ENCODE results near the gene HSF4.

HSF4 gene

DNA sequence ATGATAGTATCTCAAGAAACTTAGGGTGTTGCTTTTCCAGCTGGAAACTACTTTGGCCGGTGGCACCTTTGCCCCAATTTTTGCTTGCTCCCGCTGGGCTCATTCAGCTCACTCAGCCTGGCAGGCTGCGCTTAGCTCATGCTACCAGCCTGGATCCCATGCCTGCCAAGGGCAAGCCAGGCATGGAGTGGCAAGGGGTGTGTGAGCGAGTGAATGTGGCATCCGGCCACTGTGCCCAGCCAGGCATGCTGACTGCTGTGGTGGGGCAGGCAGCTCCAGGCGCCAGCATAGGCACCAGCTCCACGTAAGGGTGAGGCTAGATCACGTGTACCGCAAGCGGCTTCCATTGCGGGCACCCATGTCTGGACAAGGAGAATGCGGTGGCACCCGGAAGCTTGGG, 23.2 kb upstream of the HSF4 start:
- H3K9me3 Mint-ChIP-seq = no peaks in the 10 kb centered on the region
- H3K27me3 Mint-ChIP-seq (ENCODE audit: low read depth, poor library complexity) = no peaks in the 10 kb centered on the region
- H3K4me3 Mint-ChIP-seq = no peak overlapping the region
- TF ChIP-seq, protein P1, sequence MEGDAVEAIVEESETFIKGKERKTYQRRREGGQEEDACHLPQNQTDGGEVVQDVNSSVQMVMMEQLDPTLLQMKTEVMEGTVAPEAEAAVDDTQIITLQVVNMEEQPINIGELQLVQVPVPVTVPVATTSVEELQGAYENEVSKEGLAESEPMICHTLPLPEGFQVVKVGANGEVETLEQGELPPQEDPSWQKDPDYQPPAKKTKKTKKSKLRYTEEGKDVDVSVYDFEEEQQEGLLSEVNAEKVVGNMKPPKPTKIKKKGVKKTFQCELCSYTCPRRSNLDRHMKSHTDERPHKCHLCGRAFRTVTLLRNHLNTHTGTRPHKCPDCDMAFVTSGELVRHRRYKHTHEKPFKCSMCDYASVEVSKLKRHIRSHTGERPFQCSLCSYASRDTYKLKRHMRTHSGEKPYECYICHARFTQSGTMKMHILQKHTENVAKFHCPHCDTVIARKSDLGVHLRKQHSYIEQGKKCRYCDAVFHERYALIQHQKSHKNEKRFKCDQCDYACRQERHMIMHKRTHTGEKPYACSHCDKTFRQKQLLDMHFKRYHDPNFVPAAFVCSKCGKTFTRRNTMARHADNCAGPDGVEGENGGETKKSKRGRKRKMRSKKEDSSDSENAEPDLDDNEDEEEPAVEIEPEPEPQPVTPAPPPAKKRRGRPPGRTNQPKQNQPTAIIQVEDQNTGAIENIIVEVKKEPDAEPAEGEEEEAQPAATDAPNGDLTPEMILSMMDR (IDR thresholded peaks at IDR 0.05) = no peak
- peaks cover 69% of the 10 kb centered on the region for H3K36me3 Mint-ChIP-seq (ENCODE audit: low read depth)
- no peak overlapping the region for H3K27ac Mint-ChIP-seq
- peaks cover 6% of the 10 kb centered on the region for H3K4me1 Mint-ChIP-seq
- no peak for DNase-seq

DNA sequence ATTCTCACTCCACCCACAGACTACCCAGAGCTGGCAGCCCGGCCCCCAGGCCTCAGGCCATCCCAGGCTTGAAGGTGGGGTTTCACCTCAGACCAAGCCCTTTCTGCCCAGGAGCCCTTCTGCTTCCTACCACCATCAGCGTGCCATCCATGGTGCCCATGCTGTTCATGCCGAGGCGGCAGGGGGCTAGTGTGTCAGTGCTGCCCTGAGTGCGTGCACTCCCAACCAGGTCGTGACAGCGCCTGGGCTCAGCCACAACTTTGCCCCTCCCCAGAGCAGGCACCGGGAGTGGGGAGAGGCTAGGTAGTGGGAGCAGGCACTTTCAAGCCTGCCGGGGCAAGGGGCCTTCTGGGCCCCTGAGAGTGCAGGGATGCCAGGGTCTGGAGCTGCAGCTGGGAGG, 22.2 kb upstream of the HSF4 start:
- Mint-ChIP-seq H3K27ac (no peak overlapping the region), H3K4me1 (peaks cover 6% of the 10 kb centered on the region), H3K36me3 (ENCODE audit: low read depth) (peaks cover 61% of the 10 kb centered on the region), H3K4me3 (no peak overlapping the region), H3K27me3 (ENCODE audit: low read depth, poor library complexity) (no peaks in the 10 kb centered on the region), H3K9me3 (no peaks in the 10 kb centered on the region)
- TF ChIP-seq, protein P1 (IDR thresholded peaks at IDR 0.05) = no peak
- DNase-seq = no peak

DNA sequence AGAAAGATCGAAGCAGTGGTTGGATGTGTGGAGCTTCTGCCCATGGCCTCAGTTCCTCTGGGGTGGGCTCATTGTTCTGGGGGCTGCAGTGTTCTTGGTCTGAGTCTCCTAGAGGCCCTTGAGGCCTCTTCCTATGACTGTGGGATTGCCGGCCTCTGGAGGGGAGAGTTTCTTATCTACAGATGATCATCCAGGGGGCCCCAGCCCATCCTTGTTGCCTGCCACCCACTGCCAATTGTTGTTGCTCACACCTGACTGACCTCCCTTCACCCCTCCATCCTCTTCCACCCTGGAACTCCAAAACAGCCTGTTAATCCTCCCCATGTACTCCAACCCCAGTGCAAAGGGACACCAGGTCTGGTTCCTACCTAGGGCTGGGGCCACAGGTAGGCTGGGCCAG, 19.6 kb upstream of the HSF4 start:
- peaks cover 14% of the 10 kb centered on the region for H3K27me3 Mint-ChIP-seq (ENCODE audit: low read depth, poor library complexity)
- no peaks in the 10 kb centered on the region for H3K4me1 Mint-ChIP-seq
- peaks cover 67% of the 10 kb centered on the region for H3K36me3 Mint-ChIP-seq (ENCODE audit: low read depth)
- H3K4me3 Mint-ChIP-seq = no peak overlapping the region
- TF ChIP-seq, protein P1 (IDR thresholded peaks at IDR 0.05) = no peak
- H3K27ac Mint-ChIP-seq = no peak overlapping the region
- DNase-seq = no peak
- no peaks in the 10 kb centered on the region for H3K9me3 Mint-ChIP-seq

DNA sequence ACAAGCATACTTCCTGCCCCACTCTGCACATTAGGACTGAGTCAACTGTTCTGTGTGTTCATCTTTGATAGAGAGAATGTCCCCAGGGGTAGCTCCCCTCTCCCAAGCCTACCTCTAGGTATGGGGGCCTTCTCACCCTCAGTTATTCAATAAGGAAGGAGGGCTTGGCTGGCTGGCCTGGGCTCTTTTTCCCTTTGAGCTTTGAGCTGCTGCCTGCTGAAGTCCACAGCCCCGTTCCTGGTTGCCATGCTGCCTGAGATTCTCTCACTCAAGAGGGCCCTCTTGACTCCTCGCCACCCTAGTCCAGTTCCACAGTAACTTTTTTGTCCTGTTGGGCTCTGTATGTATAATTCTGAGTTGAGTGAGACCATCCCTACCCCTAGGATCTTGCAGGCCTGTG, 18.8 kb upstream of the HSF4 start:
- H3K36me3 Mint-ChIP-seq (ENCODE audit: low read depth) = peaks cover 59% of the 10 kb centered on the region
- TF ChIP-seq, protein P1 (IDR thresholded peaks at IDR 0.05) = no peak
- no peak overlapping the region for H3K27ac Mint-ChIP-seq
- peaks cover 16% of the 10 kb centered on the region for H3K27me3 Mint-ChIP-seq (ENCODE audit: low read depth, poor library complexity)
- H3K4me1 Mint-ChIP-seq = no peaks in the 10 kb centered on the region
- no peak overlapping the region for H3K4me3 Mint-ChIP-seq
- no peaks in the 10 kb centered on the region for H3K9me3 Mint-ChIP-seq
- DNase-seq = no peak

DNA sequence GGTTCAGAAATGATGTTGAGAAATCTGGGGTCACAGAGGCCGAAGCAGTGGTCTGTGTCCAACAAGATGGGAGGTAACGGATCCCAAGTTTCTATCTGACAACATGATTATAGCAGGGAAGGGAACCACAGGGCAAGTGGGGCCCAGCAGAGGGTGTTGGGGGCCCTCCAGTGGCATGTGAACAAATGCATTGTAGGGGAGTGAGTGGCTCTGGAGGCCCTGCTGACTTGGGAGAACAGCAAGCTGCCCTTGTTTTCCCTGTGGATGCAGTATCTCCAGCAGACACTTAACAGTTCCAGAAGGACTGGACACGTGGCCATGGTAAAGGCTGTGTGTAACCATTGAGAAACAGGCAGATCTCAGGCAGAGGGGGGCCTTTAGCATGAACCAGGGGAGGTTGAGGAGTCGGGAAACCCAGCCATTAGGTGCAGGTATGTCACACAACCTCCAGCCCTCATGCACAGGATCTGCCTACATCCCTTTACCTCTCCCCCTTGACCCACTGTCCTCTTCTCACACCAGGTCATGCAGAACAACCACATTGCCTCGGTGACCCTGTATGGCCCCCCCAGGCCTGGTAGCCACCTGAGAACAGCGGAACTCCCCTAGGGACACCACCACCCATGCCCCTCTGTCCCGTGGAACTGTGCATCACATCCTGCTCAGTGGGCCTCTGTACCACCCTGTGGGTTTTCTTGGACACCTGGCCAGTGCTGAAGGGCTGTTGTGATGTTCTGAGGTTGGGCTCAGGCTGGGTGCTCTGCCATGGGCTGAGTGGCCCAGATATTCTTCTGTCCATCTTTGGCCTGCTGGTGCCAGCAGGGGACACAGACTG, 17.8 kb upstream of the HSF4 start:
- Mint-ChIP-seq H3K4me1 (peaks cover 4% of the 10 kb centered on the region), H3K36me3 (ENCODE audit: low read depth) (peaks cover 52% of the 10 kb centered on the region), H3K9me3 (no peaks in the 10 kb centered on the region), H3K4me3 (no peak overlapping the region), H3K27me3 (ENCODE audit: low read depth, poor library complexity) (peaks cover 26% of the 10 kb centered on the region), H3K27ac (no peak overlapping the region)
- DNase-seq = no peak
- TF ChIP-seq, protein P1 (IDR thresholded peaks at IDR 0.05) = no peak
